Activated naive CD4-positive, alpha-beta T cell treated with anti-CD3 and anti-CD28 coated beads for 36 hours (primary cell): ENCODE results near the gene UTP20. TPM values are rescaled to one million over a fixed set of nuclear protein-coding genes. Genes with fewer than 3 reads are reported as not detected.
A peak's percentile ranks its signal among the peaks of the same experiment; 100 is the strongest.
"Not testable (repeated sequence)": the region's sequence is repeated elsewhere in the genome, so short reads cannot be mapped to it uniquely, and the experiment has no call there.

Source experiments
- CTCF ChIA-PET: fragments of 350-600 bp; sonication (Branson Sonifier 250); formaldehyde crosslinking; loops from one replicate; lab custom pipeline; 2021; ENCODE audit warnings: antibody characterized with exemption; lab: Charles Lee
- DNase-seq: peaks from one replicate; pipeline ENCODE4 v3.0.0-alpha.2; 2020
- H3K27ac Mint-ChIP-seq: one replicate; pipeline ENCODE4 v1.8.0; 2021; ENCODE audit warnings: mild to moderate bottlenecking, mixed read lengths
- H3K27me3 Mint-ChIP-seq: one replicate; pipeline ENCODE4 v1.8.0; 2021; ENCODE audit warnings: low read depth, mixed read lengths
- H3K36me3 Mint-ChIP-seq: one replicate; pipeline ENCODE4 v1.8.0; 2021; ENCODE audit warnings: low read depth, mixed read lengths
- H3K4me1 Mint-ChIP-seq: one replicate; pipeline ENCODE4 v1.8.0; 2021; ENCODE audit warnings: low read depth, mixed read lengths
- H3K4me3 Mint-ChIP-seq: one replicate; pipeline ENCODE4 v1.8.0; 2021; ENCODE audit warnings: mild to moderate bottlenecking, moderate library complexity, mixed read lengths
- H3K9me3 Mint-ChIP-seq: one replicate; pipeline ENCODE4 v1.8.0; 2021; ENCODE audit warnings: mixed read lengths
- intact Hi-C: fragments of 100-400 bp; cut with micrococcal nuclease; formaldehyde crosslinking; loops from one replicate; pipeline ENCODE4 v1.15.1; 2023
- total RNA-seq, 2 experiments: library from RNA; stranded (reverse); gene quantifications; one replicate each; pipeline ENCODE4 v1.2.3, GENCODE V29; 2021

UTP20 gene
- total RNA-seq, 2 experiments from 2014 or later, result 15.8 to 16.8 TPM

DNA sequence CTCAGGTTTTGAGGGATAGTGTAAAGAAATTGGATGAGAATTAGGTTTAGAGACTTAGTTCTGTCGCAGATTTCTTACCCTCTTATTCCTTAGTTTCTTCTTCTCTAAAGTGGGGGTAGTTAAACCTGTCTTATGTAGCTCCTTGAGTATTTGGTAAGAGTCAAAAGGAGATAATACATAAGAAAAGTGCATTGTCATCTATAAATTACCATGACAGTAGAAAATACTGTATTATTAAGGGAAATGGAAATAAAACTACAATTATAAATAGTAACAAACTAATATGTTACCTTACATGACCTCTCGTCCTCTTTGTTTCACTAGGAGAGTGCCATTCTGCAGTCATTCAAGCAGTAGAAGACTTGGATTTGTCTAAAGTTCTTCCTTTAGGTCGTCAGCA lies 49.0 kb downstream of the UTP20 start:
- no peaks in the 10 kb centered on the region for H3K9me3 Mint-ChIP-seq
- CTCF ChIA-PET, result no interaction called here
- peaks cover 54% of the 10 kb centered on the region for H3K36me3 Mint-ChIP-seq
- no peaks in the 10 kb centered on the region for H3K27me3 Mint-ChIP-seq
- intact Hi-C loops, result no loop called here
- H3K4me3 Mint-ChIP-seq, result no peak overlapping the region
- no peaks in the 10 kb centered on the region for H3K4me1 Mint-ChIP-seq
- no peak overlapping the region for H3K27ac Mint-ChIP-seq
- no peak for DNase-seq

DNA sequence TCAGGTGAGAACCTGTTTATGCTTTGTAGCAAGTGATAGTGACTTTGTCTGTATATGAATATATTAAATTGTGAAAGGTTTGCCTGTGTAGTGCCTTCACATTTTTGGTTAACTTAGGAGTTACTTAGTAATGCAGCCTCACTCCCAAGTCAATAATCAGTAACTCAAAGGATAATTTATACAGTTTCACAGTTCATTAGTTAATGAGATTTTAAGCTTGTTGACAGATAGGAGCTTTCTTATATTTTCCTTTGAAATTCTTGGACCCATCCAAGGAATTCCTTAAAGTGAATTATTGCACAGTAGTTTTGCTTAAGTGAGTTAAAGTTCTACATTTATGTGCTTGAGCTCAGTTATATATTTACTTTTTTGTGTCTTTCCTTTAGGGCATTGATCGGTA lies 50.7 kb downstream of the UTP20 start:
- DNase-seq, result no peak
- H3K36me3 Mint-ChIP-seq, result peaks cover 57% of the 10 kb centered on the region
- H3K27me3 Mint-ChIP-seq, result no peaks in the 10 kb centered on the region
- H3K9me3 Mint-ChIP-seq, result no peaks in the 10 kb centered on the region
- no peak overlapping the region for H3K27ac Mint-ChIP-seq
- H3K4me1 Mint-ChIP-seq, result no peaks in the 10 kb centered on the region
- CTCF ChIA-PET, result no interaction called here
- H3K4me3 Mint-ChIP-seq, result no peak overlapping the region
- intact Hi-C loops, result no loop called here

DNA sequence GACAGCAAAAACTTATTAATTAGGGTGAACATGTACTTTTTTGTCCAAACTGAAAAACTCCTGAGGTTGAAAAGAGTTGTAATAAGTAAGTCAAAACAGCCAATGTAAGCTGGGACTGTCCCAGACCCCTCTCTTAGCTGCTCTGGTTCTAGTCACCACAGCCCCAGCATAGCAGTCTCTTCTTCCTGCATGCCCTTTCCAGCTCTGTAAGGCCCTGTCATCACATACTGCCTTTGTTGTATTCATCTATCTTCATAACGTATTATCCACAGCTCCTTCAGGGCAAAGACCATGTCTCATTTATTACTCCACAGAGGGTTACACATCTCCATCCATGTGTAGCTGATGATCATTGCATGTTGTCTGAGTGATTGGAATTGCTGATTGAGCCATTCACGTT lies 56.5 kb downstream of the UTP20 start:
- DNase-seq, result no peak
- Mint-ChIP-seq H3K4me1 (no peaks in the 10 kb centered on the region), H3K27me3 (no peaks in the 10 kb centered on the region), H3K4me3 (no peak overlapping the region), H3K36me3 (peaks cover 31% of the 10 kb centered on the region), H3K9me3 (no peaks in the 10 kb centered on the region), H3K27ac (no peak overlapping the region)
- CTCF ChIA-PET, result interaction anchor here (0.7 to 1.1 kb wide), 2 partner anchors 10 to 23 kb away, joined by 3 read pairs; no protein-coding TSS in a partner anchor
- intact Hi-C loops, result no loop called here

DNA sequence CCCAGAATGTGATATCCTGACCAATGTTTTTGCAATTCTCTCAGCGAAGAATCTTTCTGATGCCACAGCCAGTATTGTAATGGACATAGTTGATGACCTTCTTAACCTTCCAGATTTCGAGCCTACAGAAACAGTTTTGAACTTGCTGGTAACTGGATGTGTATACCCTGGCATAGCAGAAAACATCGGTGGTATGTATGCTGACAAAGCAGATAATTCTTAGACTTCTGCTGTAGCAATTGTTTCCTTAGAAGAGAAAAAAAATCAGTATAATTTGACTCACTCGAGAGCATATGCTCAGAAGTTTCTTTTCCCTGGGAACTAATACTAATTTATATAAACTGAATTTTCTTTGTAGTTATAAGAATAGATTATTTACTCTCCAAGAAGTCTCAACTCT lies 58.2 kb downstream of the UTP20 start:
- Mint-ChIP-seq H3K27ac (no peak overlapping the region), H3K36me3 (peaks cover 26% of the 10 kb centered on the region), H3K4me3 (no peak overlapping the region), H3K27me3 (no peaks in the 10 kb centered on the region), H3K4me1 (no peaks in the 10 kb centered on the region), H3K9me3 (no peaks in the 10 kb centered on the region)
- CTCF ChIA-PET, result no interaction called here
- intact Hi-C loops, result no loop called here
- no peak for DNase-seq

DNA sequence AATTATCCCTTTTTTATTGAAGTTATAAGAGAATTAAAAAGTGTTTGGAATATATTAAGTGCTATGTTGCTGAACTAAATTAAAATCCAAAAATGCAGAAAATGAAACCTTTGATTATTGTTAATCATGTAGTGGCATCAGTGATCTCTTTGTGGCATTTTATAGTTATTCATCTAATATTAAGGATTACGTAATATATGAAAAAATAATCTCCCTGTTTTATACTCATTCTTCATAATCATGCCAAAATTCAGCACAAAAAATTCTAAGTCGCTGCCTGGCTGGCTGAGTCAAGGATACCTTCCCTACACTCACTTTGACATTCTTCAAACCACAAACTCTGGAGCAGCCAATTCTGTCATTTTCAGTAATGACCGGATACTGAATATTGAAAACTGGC lies 64.0 kb downstream of the UTP20 start:
- H3K27me3 Mint-ChIP-seq, result no peaks in the 10 kb centered on the region
- H3K9me3 Mint-ChIP-seq, result peaks cover 2% of the 10 kb centered on the region
- CTCF ChIA-PET, result no interaction called here
- H3K27ac Mint-ChIP-seq, result no peak overlapping the region
- DNase-seq, result no peak
- H3K4me1 Mint-ChIP-seq, result no peaks in the 10 kb centered on the region
- intact Hi-C loops, result no loop called here
- no peak overlapping the region for H3K4me3 Mint-ChIP-seq
- H3K36me3 Mint-ChIP-seq, result peaks cover 41% of the 10 kb centered on the region

DNA sequence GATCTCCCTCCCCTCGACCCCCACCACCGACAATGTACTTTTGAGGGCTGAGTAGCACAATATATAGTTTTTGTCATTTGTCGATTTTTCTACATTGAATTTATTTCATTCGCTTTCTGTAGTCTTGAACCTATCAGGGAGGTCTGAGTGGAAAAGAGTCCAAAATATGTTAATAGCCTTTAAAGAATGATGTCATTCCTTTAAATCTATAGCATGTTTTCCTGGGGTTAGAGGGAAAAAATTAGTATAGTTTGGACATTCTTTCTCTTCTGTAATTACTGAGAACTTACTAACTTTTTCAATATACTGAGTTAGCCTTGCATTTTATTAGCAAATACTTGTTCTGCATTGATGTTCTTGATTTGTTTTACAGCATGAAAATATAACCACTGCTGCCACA lies 71.8 kb downstream of the UTP20 start:
- Mint-ChIP-seq H3K27ac (no peak overlapping the region), H3K36me3 (peaks cover 52% of the 10 kb centered on the region), H3K27me3 (no peaks in the 10 kb centered on the region), H3K4me1 (no peaks in the 10 kb centered on the region), H3K9me3 (peaks cover 4% of the 10 kb centered on the region), H3K4me3 (no peak overlapping the region)
- no peak for DNase-seq
- intact Hi-C loops, result no loop called here
- CTCF ChIA-PET, result no interaction called here

DNA sequence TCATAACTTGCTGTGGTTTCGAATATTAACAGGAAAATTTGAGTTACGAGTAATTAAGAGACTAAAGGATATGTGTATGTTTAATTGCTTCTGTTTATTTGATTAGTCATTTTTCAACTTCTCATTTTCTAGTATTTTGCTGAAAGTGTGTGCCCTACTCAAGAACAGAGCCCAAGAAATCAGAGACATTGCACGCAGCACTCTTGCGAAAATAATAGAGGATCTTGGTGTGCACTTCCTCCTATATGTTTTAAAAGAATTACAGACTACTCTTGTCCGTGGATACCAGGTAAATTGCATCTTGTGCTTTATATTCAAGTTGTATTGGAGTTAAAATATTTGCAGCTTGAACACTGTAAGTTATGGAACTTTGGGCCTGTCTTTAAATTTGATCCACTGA lies 76.9 kb downstream of the UTP20 start:
- Mint-ChIP-seq H3K36me3 (peaks cover 45% of the 10 kb centered on the region), H3K27me3 (no peaks in the 10 kb centered on the region), H3K4me3 (no peak overlapping the region), H3K27ac (no peak overlapping the region), H3K9me3 (no peaks in the 10 kb centered on the region), H3K4me1 (no peaks in the 10 kb centered on the region)
- no peak for DNase-seq
- intact Hi-C loops, result no loop called here
- CTCF ChIA-PET, result interaction anchor here (0.9 kb wide), 1 partner anchor 34 kb away, joined by 3 read pairs; no protein-coding TSS in a partner anchor

DNA sequence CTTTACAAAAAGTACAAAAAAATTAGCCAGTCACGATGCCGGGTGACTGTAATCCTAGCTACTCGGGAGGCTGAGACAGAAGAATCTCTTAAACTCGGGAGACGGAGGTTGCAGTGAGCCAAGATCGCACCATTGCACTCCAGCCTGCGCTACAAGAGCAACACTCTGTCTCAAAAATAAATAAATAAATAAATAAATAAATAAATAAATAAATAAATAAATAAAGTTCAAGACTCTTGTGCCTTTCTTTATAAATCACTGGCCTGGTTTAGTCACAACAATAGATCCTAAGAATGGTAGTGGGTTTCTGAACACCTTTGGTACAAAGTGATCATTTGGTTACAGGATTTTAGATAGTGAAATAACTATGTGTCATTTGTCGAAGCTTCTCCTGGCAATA lies 81.5 kb downstream of the UTP20 start:
- CTCF ChIA-PET, result no interaction called here
- peaks cover 49% of the 10 kb centered on the region for H3K36me3 Mint-ChIP-seq

DNA sequence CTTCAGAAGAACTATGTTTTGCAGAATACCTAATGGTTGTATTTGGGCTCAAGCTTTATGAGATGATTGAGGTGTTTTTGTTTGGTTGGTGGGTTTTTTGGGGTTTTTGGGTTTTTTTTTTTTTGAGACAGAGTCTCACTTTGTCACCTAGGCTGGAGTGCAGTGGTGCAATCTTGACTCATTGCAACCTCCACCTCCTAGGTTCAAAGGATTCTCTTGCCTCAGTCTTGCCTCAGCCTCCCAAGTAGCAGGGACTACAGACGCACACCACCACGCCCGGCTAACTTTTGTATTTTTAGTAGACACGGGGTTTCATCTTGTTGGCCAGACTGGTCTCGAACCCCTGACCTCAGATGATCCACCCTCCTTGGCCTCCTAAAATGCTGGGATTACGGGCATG lies 88.1 kb downstream of the UTP20 start:
- CTCF ChIA-PET, result no interaction called here
- no peak overlapping the region for H3K27ac Mint-ChIP-seq
- peaks cover 44% of the 10 kb centered on the region for H3K36me3 Mint-ChIP-seq
- DNase-seq, result no peak
- intact Hi-C loops, result no loop called here
- H3K4me3 Mint-ChIP-seq, result no peak overlapping the region
- H3K9me3 Mint-ChIP-seq, result no peaks in the 10 kb centered on the region
- peaks cover 2% of the 10 kb centered on the region for H3K4me1 Mint-ChIP-seq
- H3K27me3 Mint-ChIP-seq, result no peaks in the 10 kb centered on the region

More for the DNA sequence above, 81.5 kb downstream of the UTP20 start:
- Mint-ChIP-seq H3K9me3 (no peaks in the 10 kb centered on the region), H3K4me3 (no peak overlapping the region), H3K27ac (no peak overlapping the region), H3K27me3 (no peaks in the 10 kb centered on the region), H3K4me1 (peaks cover 2% of the 10 kb centered on the region)
- no peak for DNase-seq
- intact Hi-C loops, result no loop called here

DNA sequence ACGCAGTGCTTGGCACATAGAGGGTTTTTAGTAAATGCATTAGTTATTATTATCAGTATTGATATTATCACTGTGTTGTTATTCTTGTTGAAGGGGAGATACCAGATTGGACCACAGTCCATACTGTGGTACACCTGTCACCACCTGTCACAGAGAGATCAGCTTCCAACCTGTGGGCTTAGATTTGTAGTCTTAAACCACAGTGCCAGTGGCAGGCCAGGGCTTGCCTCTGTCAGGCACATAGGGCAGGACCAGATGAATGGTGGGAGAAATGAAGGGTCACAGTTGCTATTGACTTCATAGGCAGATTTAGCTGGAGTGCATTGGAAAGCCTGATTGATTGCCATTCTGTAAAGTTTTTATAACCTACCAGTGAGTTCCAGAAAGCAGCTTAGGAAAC lies 92.5 kb downstream of the UTP20 start:
- peaks cover 42% of the 10 kb centered on the region for H3K36me3 Mint-ChIP-seq
- H3K27ac Mint-ChIP-seq, result no peak overlapping the region
- CTCF ChIA-PET, result interaction anchor here (1.9 kb wide), 1 partner anchor 49 kb away, joined by 5 read pairs; no protein-coding TSS in a partner anchor
- H3K9me3 Mint-ChIP-seq, result no peaks in the 10 kb centered on the region
- no peak overlapping the region for H3K4me3 Mint-ChIP-seq
- H3K4me1 Mint-ChIP-seq, result peaks cover 6% of the 10 kb centered on the region
- intact Hi-C loops, result no loop called here
- DNase-seq, result no peak
- no peaks in the 10 kb centered on the region for H3K27me3 Mint-ChIP-seq

DNA sequence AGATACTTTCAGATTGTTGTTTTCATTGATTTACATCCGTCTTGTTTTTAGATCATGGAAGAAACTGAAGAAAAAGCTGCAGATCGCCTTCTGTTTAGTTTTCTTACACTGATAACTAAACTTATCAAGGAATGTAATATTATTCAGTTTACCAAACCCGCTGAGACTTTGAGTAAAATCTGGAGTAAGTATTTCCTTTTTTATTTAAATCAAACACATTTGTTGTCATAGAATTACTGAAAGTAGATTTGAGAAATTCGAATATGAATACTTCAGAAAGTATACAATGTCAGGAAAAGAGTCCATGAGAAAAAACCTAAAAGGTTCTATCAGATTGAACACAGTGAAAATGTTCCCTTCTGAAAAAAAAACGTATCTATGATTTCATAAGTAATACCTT lies 95.7 kb downstream of the UTP20 start:
- H3K27ac Mint-ChIP-seq, result peak overlapping the region; percentile 39
- intact Hi-C loops, result no loop called here
- peaks cover 6% of the 10 kb centered on the region for H3K4me1 Mint-ChIP-seq
- DNase-seq, result no peak
- no peaks in the 10 kb centered on the region for H3K9me3 Mint-ChIP-seq
- CTCF ChIA-PET, result no interaction called here
- no peak overlapping the region for H3K4me3 Mint-ChIP-seq
- no peaks in the 10 kb centered on the region for H3K27me3 Mint-ChIP-seq
- peaks cover 48% of the 10 kb centered on the region for H3K36me3 Mint-ChIP-seq

DNA sequence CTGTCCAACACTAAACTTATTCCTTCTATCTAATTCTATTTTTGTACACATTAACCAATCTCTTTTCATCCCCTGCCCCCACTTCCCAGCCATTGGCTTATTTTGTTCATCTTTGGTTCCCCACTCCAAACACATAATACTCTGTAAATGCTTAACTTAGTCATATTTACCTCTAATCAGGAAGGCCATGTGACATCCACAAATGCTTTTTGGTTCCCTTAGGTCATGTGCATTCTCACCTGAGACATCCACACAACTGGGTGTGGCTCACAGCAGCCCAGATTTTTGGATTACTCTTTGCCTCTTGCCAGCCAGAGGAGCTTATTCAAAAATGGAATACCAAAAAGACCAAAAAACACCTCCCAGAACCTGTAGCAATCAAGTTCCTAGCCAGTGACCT lies 99.2 kb downstream of the UTP20 start:
- CTCF ChIA-PET, result no interaction called here

DNA sequence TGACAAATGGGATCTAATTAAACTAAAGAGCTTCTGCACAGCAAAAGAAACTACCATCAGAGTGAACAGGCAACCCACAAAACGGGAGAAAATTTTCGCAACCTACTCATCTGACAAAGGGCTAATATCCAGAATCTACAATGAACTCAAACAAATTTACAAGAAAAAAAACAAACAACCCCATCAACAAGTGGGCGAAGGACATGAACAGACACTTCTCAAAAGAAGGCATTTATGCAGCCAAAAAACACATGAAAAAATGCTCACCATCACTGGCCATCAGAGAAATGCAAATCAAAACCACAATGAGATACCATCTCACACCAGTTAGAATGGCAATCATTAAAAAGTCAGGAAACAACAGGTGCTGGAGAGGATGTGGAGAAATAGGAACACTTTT lies 111.3 kb downstream of the UTP20 start:
- H3K36me3 Mint-ChIP-seq, result peaks cover 54% of the 10 kb centered on the region
- CTCF ChIA-PET, result not testable (repeated sequence)

More for the DNA sequence above, 99.2 kb downstream of the UTP20 start:
- Mint-ChIP-seq H3K36me3 (peaks cover 54% of the 10 kb centered on the region), H3K27ac (no peak overlapping the region), H3K4me3 (no peak overlapping the region), H3K4me1 (peaks cover 6% of the 10 kb centered on the region), H3K9me3 (no peaks in the 10 kb centered on the region), H3K27me3 (no peaks in the 10 kb centered on the region)
- intact Hi-C loops, result no loop called here
- DNase-seq, result no peak

More for the DNA sequence above, 111.3 kb downstream of the UTP20 start:
- DNase-seq, H3K9me3 Mint-ChIP-seq, H3K4me3 Mint-ChIP-seq, intact Hi-C loops, H3K4me1 Mint-ChIP-seq, H3K27me3 Mint-ChIP-seq, H3K27ac Mint-ChIP-seq: not testable (repeated sequence)
